Measurements from ENCODE around the gene FAM76B.

The FAM76B gene

GRCh38 chr11:95790933-95791708 is 1.5 kb upstream of the FAM76B start:
- Mint-ChIP-seq H3K9me3 (no peaks in the 10 kb centered on the region), H3K27me3 (ENCODE audit: low read depth, poor library complexity) (peaks cover 6% of the 10 kb centered on the region), H3K4me1 (peaks cover 56% of the 10 kb centered on the region), H3K27ac (peak overlapping the region; percentile 100), H3K4me3 (peak overlapping the region; percentile 84), H3K36me3 (ENCODE audit: low read depth) (peaks cover 45% of the 10 kb centered on the region)
- no peak for TF ChIP-seq CTCF (IDR thresholded peaks at IDR 0.05)
- peak; percentile 51 for DNase-seq

GRCh38 chr11:95790123-95790932 is 746 bp upstream of the FAM76B start, which contains the start of gene CEP57:
CEP57 (plus strand) TSS chr11:95790498; CDS start chr11:95790699, 201 bp downstream.
- TF ChIP-seq CTCF (IDR thresholded peaks at IDR 0.05) = no peak
- peak within 1 kb of the TSS; percentile 100 for H3K27ac Mint-ChIP-seq
- peaks cover 6% of the 10 kb centered on the region for H3K27me3 Mint-ChIP-seq (ENCODE audit: low read depth, poor library complexity)
- peaks cover 47% of the 10 kb centered on the region for H3K36me3 Mint-ChIP-seq (ENCODE audit: low read depth)
- H3K9me3 Mint-ChIP-seq = no peaks in the 10 kb centered on the region
- DNase-seq = peak; percentile 92
- peaks cover 52% of the 10 kb centered on the region for H3K4me1 Mint-ChIP-seq
- peak within 1 kb of the TSS; percentile 84 for H3K4me3 Mint-ChIP-seq

DNA sequence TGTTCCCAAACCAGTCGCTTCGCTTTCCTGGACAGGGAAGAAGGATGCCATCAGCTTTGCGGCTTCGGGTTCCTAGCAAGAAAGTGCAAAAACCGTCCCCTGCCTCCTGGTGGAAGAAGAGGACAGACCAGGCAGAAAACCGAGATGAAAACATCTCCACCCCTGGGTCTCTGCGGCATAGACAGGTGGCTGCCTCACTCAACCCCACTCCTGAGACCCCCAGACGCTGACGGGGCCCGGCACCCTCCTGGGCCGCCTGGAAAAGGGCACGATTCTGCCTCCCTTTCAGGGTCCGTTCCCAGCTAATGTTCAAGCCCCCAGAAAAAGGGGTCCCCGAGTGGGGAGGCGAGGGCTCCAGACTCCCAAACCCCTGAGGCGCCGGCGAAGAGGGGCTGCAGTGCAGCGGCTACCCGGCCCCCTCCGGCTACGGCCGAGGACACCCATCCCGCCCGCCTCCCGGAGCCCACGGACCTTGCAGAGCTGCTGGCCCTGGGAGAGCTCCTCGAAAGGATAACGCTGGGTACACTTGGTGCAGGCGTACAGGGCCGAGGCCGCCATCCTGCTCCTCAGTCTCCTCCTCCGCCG is 569 bp downstream of the FAM76B start:
- peak; percentile 53 for DNase-seq
- TF ChIP-seq CTCF (IDR thresholded peaks at IDR 0.05) = peak; percentile 17
- H3K9me3 Mint-ChIP-seq = no peaks in the 10 kb centered on the region
- peak overlapping the region; percentile 95 for H3K27ac Mint-ChIP-seq
- H3K4me3 Mint-ChIP-seq = peak overlapping the region; percentile 84
- peaks cover 6% of the 10 kb centered on the region for H3K27me3 Mint-ChIP-seq (ENCODE audit: low read depth, poor library complexity)
- H3K4me1 Mint-ChIP-seq = peaks cover 41% of the 10 kb centered on the region
- peaks cover 51% of the 10 kb centered on the region for H3K36me3 Mint-ChIP-seq (ENCODE audit: low read depth)

- Mint-ChIP-seq H3K27ac (no peak overlapping the region), H3K27me3 (ENCODE audit: low read depth, poor library complexity) (no peaks in the 10 kb centered on the region), H3K4me3 (no peak overlapping the region), H3K4me1 (no peaks in the 10 kb centered on the region), H3K36me3 (ENCODE audit: low read depth) (peaks cover 69% of the 10 kb centered on the region), H3K9me3 (no peaks in the 10 kb centered on the region)
- TF ChIP-seq CTCF (IDR thresholded peaks at IDR 0.05) = no peak
- DNase-seq = no peak
Observed at GRCh38 chr11:95780544-95780943, 9.0 kb downstream of the FAM76B start.

DNA sequence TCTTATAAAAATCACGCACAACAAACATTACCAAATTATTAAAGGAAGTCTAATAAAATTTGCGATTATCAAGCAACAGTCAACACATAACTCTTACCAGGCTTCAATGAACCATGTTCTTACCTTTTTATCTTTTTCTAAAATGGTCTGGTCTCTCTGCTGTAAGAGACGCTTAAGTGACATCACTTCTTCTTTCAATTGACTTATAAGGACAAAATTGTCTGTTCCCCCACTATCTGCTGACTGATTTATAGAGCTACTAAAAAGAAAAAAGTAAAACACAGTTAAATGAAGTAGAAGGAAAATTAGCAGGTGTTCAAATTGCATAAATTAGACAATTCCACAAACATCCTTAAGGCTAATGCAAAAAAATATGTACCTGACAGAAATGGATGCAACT is 10.9 kb downstream of the FAM76B start:
- DNase-seq = no peak
- Mint-ChIP-seq H3K36me3 (ENCODE audit: low read depth) (peaks cover 70% of the 10 kb centered on the region), H3K4me1 (no peaks in the 10 kb centered on the region), H3K9me3 (no peaks in the 10 kb centered on the region), H3K27me3 (ENCODE audit: low read depth, poor library complexity) (no peaks in the 10 kb centered on the region), H3K4me3 (no peak overlapping the region), H3K27ac (no peak overlapping the region)
- TF ChIP-seq CTCF (IDR thresholded peaks at IDR 0.05) = no peak

Data from nephron progenitor cell (in vitro differentiated cells).